ENCODE results near the gene CCDC152. TPM values are rescaled to one million over a fixed set of nuclear protein-coding genes. Genes with fewer than 3 reads are reported as not detected.

CCDC152 gene
- total RNA-seq, 1 donor, result 5.8 TPM

- TF ChIP-seq CTCF (IDR thresholded peaks at IDR 0.05; ENCODE audit: insufficient read depth, low read length), result no peak
- no peak for DNase-seq (ENCODE audit: low read depth)
- no peak overlapping the region for H3K4me3 ChIP-seq (ENCODE audit: low read depth, low read length)
These were observed 69.0 kb downstream of the CCDC152 start for GRCh38 chr5:42825422-42826148.

GRCh38 chr5:42826757-42827515, 70.3 kb downstream of the CCDC152 start:
- DNase-seq (ENCODE audit: low read depth), result no peak
- TF ChIP-seq CTCF (IDR thresholded peaks at IDR 0.05; ENCODE audit: insufficient read depth, low read length), result no peak
- no peak overlapping the region for H3K4me3 ChIP-seq (ENCODE audit: low read depth, low read length)

- H3K4me3 ChIP-seq (ENCODE audit: low read depth, low read length), result no peak overlapping the region
- DNase-seq (ENCODE audit: low read depth), result no peak
- TF ChIP-seq CTCF (IDR thresholded peaks at IDR 0.05; ENCODE audit: insufficient read depth, low read length), result no peak
These were observed 72.1 kb downstream of the CCDC152 start for GRCh38 chr5:42828671-42829070.

- TF ChIP-seq CTCF (IDR thresholded peaks at IDR 0.05; ENCODE audit: insufficient read depth, low read length), result no peak
- H3K4me3 ChIP-seq (ENCODE audit: low read depth, low read length), result no peak overlapping the region
- DNase-seq (ENCODE audit: low read depth), result no peak
These were observed 74.3 kb downstream of the CCDC152 start for GRCh38 chr5:42830924-42831323.

- DNase-seq (ENCODE audit: low read depth), result no peak
- H3K4me3 ChIP-seq (ENCODE audit: low read depth, low read length), result no peak overlapping the region
- TF ChIP-seq CTCF (IDR thresholded peaks at IDR 0.05; ENCODE audit: insufficient read depth, low read length), result no peak
These were observed 75.4 kb downstream of the CCDC152 start for GRCh38 chr5:42832060-42832459.

- no peak for DNase-seq (ENCODE audit: low read depth)
- TF ChIP-seq CTCF (IDR thresholded peaks at IDR 0.05; ENCODE audit: insufficient read depth, low read length), result no peak
- no peak overlapping the region for H3K4me3 ChIP-seq (ENCODE audit: low read depth, low read length)
These were observed 79.6 kb downstream of the CCDC152 start for GRCh38 chr5:42836070-42836769.

Data from fibroblast of the aortic adventitia (primary cell).